GM12872 (cell line): Measurements from ENCODE around the gene TRPM2.

ENCODE experiments used
- CTCF ChIP-seq: IDR thresholded peaks from 3 replicates; pipeline ENCODE4 v1.5.1; 2011; ENCODE audit warnings: low read depth, mild to moderate bottlenecking, low read length, moderate library complexity; ENCODE audit not compliant: insufficient read depth

TRPM2 gene

GRCh38 chr21:44394733-44395132 lies 41.3 kb downstream of the TRPM2 start:
- no peak for TF ChIP-seq CTCF

GRCh38 chr21:44395260-44395659 lies 41.8 kb downstream of the TRPM2 start:
- TF ChIP-seq CTCF = no peak

- no peak for TF ChIP-seq CTCF
These were observed 44.1 kb downstream of the TRPM2 start for GRCh38 chr21:44397431-44398031.

DNA sequence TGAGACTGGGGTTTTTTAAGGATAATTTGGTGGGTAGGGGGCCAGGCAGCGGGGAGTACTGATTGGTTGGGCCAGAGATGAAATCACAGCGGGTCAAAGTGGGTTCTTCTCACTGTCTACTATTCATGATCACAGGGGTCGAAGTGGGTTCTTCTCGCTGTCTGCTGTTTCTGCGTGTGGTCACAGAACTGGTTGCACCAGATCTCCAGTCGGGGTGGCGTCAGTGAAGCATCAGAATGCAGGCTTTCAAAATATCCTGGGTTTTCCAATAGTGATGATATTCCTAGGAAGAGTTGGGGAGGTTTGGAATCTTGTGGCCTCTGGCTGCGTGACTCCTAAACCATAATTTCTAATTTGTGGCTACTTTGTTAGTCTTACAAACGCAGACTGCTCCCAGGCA lies 45.1 kb downstream of the TRPM2 start:
- TF ChIP-seq CTCF = no peak

DNA sequence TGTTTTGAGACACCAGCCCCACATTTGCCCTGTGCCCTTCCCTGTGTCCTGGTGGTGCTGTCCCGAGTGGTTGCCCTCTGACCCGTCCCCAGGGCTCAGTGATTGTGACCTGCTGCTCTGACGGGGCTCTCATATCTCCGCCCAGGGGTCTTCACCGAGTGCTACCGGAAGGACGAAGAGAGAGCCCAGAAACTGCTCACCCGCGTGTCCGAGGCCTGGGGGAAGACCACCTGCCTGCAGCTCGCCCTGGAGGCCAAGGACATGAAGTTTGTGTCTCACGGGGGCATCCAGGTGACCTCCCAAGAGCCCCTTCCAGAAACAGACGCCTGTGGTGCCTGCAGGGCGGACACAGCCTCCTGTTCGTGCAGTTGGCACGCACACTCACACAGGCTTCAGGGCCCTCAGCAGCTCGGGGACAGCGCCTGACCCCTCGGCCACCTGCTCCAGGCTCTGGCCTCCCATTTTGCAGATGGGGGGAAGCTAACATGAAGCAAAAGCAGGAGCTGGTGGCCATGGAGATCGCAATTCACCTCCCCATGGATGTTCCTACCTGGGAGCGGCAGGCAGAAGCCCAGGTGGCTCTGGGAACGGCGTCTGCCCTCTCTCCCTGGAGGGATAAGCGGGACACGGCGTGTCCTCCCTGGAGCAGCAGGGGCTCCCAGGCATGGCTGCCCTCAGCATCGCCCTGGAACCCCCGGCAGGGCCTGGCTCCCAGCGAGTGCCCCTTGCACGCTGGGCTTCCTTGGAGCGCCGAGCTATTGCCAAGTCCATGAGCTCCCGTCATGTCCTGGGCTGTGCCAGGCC lies 45.9 kb downstream of the TRPM2 start:
- no peak for TF ChIP-seq CTCF

DNA sequence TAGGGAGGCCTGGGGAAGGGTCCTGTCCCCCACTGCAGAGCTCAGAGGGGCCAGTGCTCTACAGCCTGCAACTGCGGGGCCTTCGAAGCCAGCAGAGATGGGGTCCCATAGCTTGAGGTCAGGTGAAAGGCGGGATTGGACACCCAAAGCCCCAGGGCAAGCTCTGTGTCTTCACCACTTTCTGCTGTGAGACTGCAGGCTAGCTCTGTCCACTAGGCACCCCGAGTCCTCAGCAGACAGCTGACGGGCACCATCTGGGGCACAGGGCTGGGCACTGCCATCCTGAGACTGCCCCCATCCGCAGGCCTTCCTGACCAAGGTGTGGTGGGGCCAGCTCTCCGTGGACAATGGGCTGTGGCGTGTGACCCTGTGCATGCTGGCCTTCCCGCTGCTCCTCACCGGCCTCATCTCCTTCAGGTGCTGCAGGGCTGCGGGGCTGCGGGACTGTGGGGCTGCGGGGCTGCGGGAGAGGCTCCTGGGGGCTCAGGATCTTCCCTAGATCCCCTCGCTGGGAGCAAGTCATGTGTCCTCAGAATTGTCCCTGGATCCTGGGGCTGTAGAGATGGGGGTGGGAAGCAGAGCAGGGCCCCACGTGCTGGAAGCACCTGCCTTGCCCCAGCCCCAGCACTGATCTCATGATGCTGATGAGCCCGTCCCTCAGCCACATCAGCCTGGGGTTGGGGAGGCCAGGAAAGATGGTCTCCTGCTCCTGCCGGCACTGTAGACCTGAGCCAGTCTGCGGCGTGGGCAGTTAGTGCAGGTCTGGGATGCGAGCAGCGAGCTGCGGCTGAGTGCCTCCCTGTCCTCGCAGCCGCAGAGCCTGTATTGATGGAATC lies 46.8 kb downstream of the TRPM2 start:
- no peak for TF ChIP-seq CTCF

DNA sequence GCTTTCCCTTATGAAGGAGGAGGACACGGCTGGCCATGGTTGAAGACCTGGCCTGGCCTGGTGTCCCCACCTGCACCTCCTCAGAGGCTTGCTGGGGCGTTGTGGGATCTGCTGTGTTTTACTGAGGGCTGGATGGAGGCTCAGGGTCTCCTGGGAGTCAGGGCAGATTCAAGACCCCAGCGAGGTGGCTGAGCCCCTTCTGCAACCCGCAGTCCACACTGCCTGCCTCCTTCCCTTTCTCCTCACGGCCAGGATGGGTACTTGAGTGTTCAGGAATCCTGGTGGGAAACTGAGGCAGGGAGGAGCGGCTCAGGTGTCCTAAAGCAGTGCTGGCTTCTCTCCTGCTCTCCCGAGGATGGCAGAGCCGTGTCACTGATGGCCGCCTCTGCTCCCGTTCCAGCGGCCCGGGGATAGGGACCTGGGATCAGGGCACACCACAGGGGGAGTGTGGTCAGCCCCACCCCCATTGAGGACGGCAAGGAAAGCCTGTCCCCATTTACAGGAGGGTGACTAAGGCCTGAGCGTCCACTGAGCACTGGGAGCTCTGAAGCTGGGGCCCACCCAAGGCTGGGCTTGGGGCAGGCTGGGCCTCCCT lies 47.5 kb downstream of the TRPM2 start:
- no peak for TF ChIP-seq CTCF
